AG09309 (cell line): ENCODE results near the gene MMP17.
A peak's percentile ranks its signal among the peaks of the same experiment; 100 is the strongest.
"Not testable (repeated sequence)": the region's sequence is repeated elsewhere in the genome, so short reads cannot be mapped to it uniquely, and the experiment has no call there.

Experiments
- DNase-seq: peaks from one replicate; pipeline ENCODE4 v3.0.0-alpha.2; 2010; ENCODE audit warnings: low read depth
- H3K4me3 ChIP-seq: 2 replicates; pipeline ENCODE4 v1.5.1; 2011; ENCODE audit warnings: mild to moderate bottlenecking, low read depth, low read length, moderate library complexity; ENCODE audit not compliant: control insufficient read depth
- TF ChIP-seq, protein P1 (sequence below): IDR thresholded peaks from 2 replicates; pipeline ENCODE4 v1.5.1; 2011; ENCODE audit warnings: mild to moderate bottlenecking, low read depth, low read length, inconsistent platforms; ENCODE audit not compliant: insufficient read depth, control insufficient read depth; ENCODE audit errors: missing control alignments

Gene MMP17

GRCh38 chr12:131808744-131809371 lies 19.3 kb upstream of the MMP17 start:
- peak overlapping the region; percentile 13 for H3K4me3 ChIP-seq

GRCh38 chr12:131809476-131810254 lies 18.5 kb upstream of the MMP17 start:
- H3K4me3 ChIP-seq, DNase-seq: not testable (repeated sequence)

More at GRCh38 chr12:131808744-131809371, 19.3 kb upstream of the MMP17 start:
- DNase-seq = no peak
- TF ChIP-seq, protein P1, sequence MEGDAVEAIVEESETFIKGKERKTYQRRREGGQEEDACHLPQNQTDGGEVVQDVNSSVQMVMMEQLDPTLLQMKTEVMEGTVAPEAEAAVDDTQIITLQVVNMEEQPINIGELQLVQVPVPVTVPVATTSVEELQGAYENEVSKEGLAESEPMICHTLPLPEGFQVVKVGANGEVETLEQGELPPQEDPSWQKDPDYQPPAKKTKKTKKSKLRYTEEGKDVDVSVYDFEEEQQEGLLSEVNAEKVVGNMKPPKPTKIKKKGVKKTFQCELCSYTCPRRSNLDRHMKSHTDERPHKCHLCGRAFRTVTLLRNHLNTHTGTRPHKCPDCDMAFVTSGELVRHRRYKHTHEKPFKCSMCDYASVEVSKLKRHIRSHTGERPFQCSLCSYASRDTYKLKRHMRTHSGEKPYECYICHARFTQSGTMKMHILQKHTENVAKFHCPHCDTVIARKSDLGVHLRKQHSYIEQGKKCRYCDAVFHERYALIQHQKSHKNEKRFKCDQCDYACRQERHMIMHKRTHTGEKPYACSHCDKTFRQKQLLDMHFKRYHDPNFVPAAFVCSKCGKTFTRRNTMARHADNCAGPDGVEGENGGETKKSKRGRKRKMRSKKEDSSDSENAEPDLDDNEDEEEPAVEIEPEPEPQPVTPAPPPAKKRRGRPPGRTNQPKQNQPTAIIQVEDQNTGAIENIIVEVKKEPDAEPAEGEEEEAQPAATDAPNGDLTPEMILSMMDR = no peak

DNA sequence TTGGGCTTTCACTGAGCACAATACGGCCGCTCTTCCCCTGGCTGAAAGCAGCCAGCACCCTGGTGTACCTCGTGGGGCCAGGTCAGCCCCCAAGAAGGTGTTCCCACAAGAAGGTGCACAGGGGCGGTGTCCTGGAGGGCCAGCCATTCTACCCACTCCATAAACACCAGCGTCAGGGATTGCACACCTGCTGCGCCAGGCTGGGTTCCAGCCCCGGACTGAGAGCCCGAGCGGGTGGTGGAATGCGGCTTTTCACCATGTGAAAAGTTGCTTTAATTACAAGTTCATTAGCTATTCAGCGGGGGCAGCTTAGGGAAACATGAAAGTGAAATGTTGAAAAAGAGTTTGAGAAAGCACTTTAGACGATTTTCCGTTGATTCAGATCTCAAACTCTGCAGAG lies 17.5 kb upstream of the MMP17 start:
- TF ChIP-seq, protein P1 = no peak
- no peak for DNase-seq
- no peak overlapping the region for H3K4me3 ChIP-seq

DNA sequence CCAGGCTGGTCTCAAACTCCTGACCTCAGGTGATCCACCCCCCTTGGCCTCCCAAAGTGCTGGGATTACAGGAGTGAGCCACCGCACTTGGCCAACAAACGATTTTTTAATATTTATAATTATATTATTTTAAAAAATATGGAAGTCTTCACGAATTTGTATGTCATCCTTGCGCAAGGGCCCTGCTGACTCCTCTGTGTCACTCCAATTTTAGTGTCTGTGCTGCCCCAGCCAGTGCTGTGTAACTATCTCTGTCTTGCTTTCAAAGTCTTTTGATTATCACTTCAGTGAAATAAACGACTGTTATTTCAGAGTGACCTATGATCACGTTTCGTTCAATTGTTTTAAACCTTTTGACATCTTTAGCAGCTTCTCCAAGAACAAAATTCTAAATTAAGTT lies 13.1 kb upstream of the MMP17 start:
- no peak overlapping the region for H3K4me3 ChIP-seq
- TF ChIP-seq, protein P1 = no peak
- no peak for DNase-seq

DNA sequence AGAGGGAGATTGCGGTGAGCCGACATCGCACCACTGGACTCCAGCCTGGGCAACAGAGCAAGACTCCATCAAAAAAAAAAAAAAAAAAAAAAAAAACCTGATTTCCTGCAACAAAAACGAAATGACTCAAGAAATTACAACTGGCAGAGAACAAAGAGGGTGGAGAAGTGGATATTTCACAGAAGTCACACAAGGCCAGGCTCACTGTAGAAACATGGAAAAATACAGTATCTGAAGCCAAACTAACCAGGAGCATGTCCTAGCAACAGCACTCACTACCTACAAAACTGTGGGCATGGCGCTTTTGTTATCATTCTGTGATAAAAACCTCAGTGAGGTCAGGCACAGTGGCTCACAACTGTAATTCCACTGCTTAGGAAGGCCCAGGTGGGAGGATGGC lies 11.7 kb upstream of the MMP17 start:
- no peak for DNase-seq
- no peak overlapping the region for H3K4me3 ChIP-seq
- TF ChIP-seq, protein P1 = no peak

DNA sequence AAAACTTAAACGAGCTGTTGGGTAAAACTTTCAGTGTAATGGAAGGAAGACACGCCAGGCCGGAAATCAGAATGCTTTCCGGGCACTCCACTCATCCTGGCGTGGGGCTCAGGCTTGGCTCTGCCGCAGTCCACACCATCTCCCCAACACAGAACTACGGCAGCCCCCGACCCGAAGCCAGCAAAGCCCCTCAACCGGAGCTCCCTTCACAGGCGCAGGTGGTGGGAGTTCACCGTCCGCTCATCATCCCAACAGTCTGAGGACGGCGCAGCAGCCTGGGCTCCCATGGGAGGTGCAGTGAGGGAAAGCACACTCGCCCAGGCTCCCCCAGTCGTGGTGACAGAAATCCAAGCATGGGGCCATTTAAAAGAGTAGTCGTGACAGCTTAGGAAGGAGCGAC lies 11.0 kb upstream of the MMP17 start:
- DNase-seq = no peak
- H3K4me3 ChIP-seq = no peak overlapping the region
- TF ChIP-seq, protein P1 = no peak

- H3K4me3 ChIP-seq = no peak overlapping the region
- no peak for DNase-seq
- TF ChIP-seq, protein P1 = no peak
Observed at GRCh38 chr12:131818821-131819585, 9.2 kb upstream of the MMP17 start.
